22Rv1 (cell line): ENCODE data around the gene C11orf91.

Experiments
- ZFX ChIP-seq: fragments of 450-650 bp; IDR thresholded peaks from 2 replicates; pipeline ENCODE4 v1.6.1; 2017; ENCODE audit warnings: antibody characterized with exemption, borderline replicate concordance
- TF ChIP-seq, protein P1 (sequence below): fragments of 450-650 bp; IDR thresholded peaks from 2 replicates; pipeline ENCODE4 v1.5.1; 2017; ENCODE audit warnings: mild to moderate bottlenecking

DNA sequence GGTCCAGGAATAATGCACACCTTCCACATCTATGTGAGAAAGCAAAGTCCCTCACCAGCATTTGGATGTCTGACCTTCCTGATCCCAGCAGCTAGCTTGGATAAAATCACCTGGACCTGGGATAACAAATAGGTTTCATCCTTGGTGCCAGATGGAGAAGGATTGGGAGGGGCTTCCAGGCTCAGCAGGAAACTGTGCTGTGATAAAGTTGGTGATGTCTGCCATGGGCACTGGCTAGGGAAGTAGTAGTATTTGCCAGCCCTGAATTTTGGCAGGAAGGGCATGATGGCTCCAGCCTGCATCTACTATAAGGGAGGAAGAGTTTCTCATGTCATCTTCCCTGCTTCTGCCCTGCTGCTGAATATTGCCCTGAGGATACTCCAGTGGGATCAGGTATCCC is 37.5 kb downstream of the C11orf91 start:
- TF ChIP-seq, protein P1, sequence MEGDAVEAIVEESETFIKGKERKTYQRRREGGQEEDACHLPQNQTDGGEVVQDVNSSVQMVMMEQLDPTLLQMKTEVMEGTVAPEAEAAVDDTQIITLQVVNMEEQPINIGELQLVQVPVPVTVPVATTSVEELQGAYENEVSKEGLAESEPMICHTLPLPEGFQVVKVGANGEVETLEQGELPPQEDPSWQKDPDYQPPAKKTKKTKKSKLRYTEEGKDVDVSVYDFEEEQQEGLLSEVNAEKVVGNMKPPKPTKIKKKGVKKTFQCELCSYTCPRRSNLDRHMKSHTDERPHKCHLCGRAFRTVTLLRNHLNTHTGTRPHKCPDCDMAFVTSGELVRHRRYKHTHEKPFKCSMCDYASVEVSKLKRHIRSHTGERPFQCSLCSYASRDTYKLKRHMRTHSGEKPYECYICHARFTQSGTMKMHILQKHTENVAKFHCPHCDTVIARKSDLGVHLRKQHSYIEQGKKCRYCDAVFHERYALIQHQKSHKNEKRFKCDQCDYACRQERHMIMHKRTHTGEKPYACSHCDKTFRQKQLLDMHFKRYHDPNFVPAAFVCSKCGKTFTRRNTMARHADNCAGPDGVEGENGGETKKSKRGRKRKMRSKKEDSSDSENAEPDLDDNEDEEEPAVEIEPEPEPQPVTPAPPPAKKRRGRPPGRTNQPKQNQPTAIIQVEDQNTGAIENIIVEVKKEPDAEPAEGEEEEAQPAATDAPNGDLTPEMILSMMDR, result no peak
- TF ChIP-seq ZFX, result no peak
